GM18502 (cell line): ENCODE measurements around the gene DROSHA.
"Not testable (repeated sequence)": the region's sequence is repeated elsewhere in the genome, so short reads cannot be mapped to it uniquely, and the experiment has no call there.

ENCODE experiments used
- ATAC-seq: cut with Tn5 transposase; IDR thresholded peaks from one replicate; pipeline ENCODE4 v1.9.1; 2021; ENCODE audit warnings: mild to moderate bottlenecking; ENCODE audit not compliant: unreplicated experiment, poor library complexity

Gene DROSHA

GRCh38 chr5:31531888-31532547, at the start of gene DROSHA, which contains the start of gene C5orf22:
TSS of gene DROSHA (minus strand) at chr5:31532093. CDS start at chr5:31529059, 3,034 bp downstream.
TSS of gene C5orf22 (plus strand) at chr5:31532301. CDS start at chr5:31532393, 92 bp downstream.
- peak; percentile 95 for ATAC-seq

- no peak for ATAC-seq
Observed at GRCh38 chr5:31579558-31579957, 47.7 kb upstream of the DROSHA start.

GRCh38 chr5:31577438-31577837, 45.5 kb upstream of the DROSHA start:
- no peak for ATAC-seq

- ATAC-seq, result no peak
Observed at GRCh38 chr5:31574772-31575171, 42.9 kb upstream of the DROSHA start.

- ATAC-seq, result peak; percentile 94
Observed at GRCh38 chr5:31573494-31574142, 41.7 kb upstream of the DROSHA start.

GRCh38 chr5:31569068-31569467, 37.2 kb upstream of the DROSHA start:
- no peak for ATAC-seq

GRCh38 chr5:31568302-31568835, 36.5 kb upstream of the DROSHA start:
- ATAC-seq, result no peak

- ATAC-seq, result not testable (repeated sequence)
Observed at GRCh38 chr5:31566362-31566761, 34.5 kb upstream of the DROSHA start.

GRCh38 chr5:31563216-31563615, 31.3 kb upstream of the DROSHA start:
- ATAC-seq, result no peak

- ATAC-seq, result no peak
Observed at GRCh38 chr5:31561946-31562345, 30.1 kb upstream of the DROSHA start.

- ATAC-seq, result no peak
Observed at GRCh38 chr5:31559942-31560341, 28.0 kb upstream of the DROSHA start.

- ATAC-seq, result no peak
Observed at GRCh38 chr5:31556461-31556860, 24.6 kb upstream of the DROSHA start.

- ATAC-seq, result no peak
Observed at GRCh38 chr5:31554552-31554951, 22.7 kb upstream of the DROSHA start.

- ATAC-seq, result no peak
Observed at GRCh38 chr5:31553863-31554262, 22.0 kb upstream of the DROSHA start.

GRCh38 chr5:31551878-31552277, 20.0 kb upstream of the DROSHA start:
- ATAC-seq, result no peak

- not testable (repeated sequence) for ATAC-seq
Observed at GRCh38 chr5:31549114-31549513, 17.2 kb upstream of the DROSHA start.

GRCh38 chr5:31537851-31538250, 6.0 kb upstream of the DROSHA start:
- ATAC-seq, result no peak

GRCh38 chr5:31537349-31537748, 5.5 kb upstream of the DROSHA start:
- ATAC-seq, result no peak

GRCh38 chr5:31536873-31537272, 5.0 kb upstream of the DROSHA start:
- no peak for ATAC-seq

- ATAC-seq, result no peak
Observed at GRCh38 chr5:31534527-31535046, 2.7 kb upstream of the DROSHA start.

- peak; percentile 41 for ATAC-seq
Observed at GRCh38 chr5:31531543-31531887, 378 bp downstream of the DROSHA start.
